Measurements from ENCODE around the gene RBM20.

The RBM20 gene

GRCh38 chr10:110670335-110670734 lies 26.2 kb downstream of the RBM20 start:
- no peak for TF ChIP-seq CTCF (IDR thresholded peaks at IDR 0.05; ENCODE audit: unreplicated experiment in 3 of 3)
- H3K9me3 Mint-ChIP-seq, result no peaks in the 10 kb centered on the region
- peaks cover 60% of the 10 kb centered on the region for H3K27me3 Mint-ChIP-seq (ENCODE audit: low read depth)
- H3K27ac Mint-ChIP-seq, result no peak overlapping the region
- peaks cover 49% of the 10 kb centered on the region for H3K4me1 Mint-ChIP-seq
- no peak overlapping the region for H3K4me3 Mint-ChIP-seq
- H3K36me3 Mint-ChIP-seq (ENCODE audit: low read depth), result peaks cover 3% of the 10 kb centered on the region

DNA sequence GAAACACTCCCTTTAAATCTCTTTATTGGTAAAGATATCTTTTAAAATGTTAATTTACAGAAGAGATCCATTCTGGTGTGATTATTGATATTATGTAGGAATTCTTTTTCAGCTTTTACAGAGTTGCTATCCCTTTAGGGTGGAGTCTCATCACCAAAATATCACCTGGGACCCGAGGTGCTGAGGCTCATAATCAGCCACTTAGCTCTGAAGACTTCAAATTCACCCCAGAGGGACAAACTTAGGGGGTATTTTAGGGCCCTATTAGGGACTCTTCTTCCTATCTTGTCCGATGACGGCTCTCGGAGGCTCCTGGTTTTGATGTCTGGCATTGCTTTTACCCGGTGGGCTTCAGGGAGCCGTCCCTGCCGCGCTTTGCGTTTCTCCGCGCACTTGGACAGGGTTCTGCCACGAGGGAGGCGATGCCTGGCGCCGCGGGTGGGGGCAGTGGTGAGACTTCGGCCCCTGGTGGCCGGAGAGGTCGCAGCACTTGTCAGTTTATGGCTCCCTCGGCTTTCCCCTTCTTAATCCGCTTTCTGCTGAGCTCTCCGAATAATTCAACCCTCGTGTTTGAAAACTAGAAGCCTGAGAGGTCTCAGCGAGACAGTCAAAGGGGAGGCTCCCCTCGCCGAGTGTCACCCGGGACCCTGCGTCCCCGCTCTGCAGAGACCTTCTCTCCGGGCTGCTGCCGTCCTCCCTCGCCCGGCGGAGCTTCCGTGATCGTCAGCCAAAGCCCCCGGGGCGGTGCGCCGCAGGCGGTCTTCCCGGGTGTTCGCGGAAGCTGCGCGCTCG lies 27.8 kb downstream of the RBM20 start:
- peaks cover 39% of the 10 kb centered on the region for H3K4me1 Mint-ChIP-seq
- no peaks in the 10 kb centered on the region for H3K9me3 Mint-ChIP-seq
- peak overlapping the region; percentile 85 to 87 (median 85) for H3K4me3 Mint-ChIP-seq
- peak; percentile 78 to 93 (median 92) for TF ChIP-seq CTCF (IDR thresholded peaks at IDR 0.05; ENCODE audit: unreplicated experiment in 3 of 3)
- H3K36me3 Mint-ChIP-seq (ENCODE audit: low read depth), result no peaks in the 10 kb centered on the region
- peaks cover 64% of the 10 kb centered on the region for H3K27me3 Mint-ChIP-seq (ENCODE audit: low read depth)
- no peak overlapping the region for H3K27ac Mint-ChIP-seq

DNA sequence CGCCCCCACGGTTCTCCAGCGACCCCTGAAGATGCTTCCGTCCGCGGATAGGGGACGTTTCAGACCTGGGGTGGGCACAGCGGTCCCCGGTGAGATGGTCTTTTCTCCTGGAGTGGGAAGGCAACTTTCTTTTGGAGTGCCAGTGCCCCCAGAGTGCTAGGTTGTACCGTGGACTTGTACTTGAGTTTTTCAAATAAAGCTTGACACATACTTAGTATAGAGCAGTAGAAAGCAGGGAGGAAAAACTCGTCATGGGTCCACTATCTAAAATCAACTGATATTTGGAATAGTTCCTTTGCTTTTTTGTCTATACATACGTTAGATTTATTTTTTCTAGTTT lies 28.4 kb downstream of the RBM20 start:
- Mint-ChIP-seq H3K4me3 (peak overlapping the region; percentile 85 to 87 (median 85)), H3K27ac (no peak overlapping the region), H3K36me3 (ENCODE audit: low read depth) (no peaks in the 10 kb centered on the region), H3K4me1 (peaks cover 35% of the 10 kb centered on the region), H3K27me3 (ENCODE audit: low read depth) (peaks cover 66% of the 10 kb centered on the region), H3K9me3 (no peaks in the 10 kb centered on the region)
- TF ChIP-seq CTCF (IDR thresholded peaks at IDR 0.05; ENCODE audit: unreplicated experiment in 3 of 3), result no peak

- no peak for TF ChIP-seq CTCF (IDR thresholded peaks at IDR 0.05; ENCODE audit: unreplicated experiment in 3 of 3)
- H3K36me3 Mint-ChIP-seq (ENCODE audit: low read depth), result no peaks in the 10 kb centered on the region
- H3K27me3 Mint-ChIP-seq (ENCODE audit: low read depth), result peaks cover 34% of the 10 kb centered on the region
- peaks cover 34% of the 10 kb centered on the region for H3K4me1 Mint-ChIP-seq
- H3K4me3 Mint-ChIP-seq, result no peak overlapping the region
- H3K9me3 Mint-ChIP-seq, result no peaks in the 10 kb centered on the region
- no peak overlapping the region for H3K27ac Mint-ChIP-seq
These were observed 31.9 kb downstream of the RBM20 start for GRCh38 chr10:110676016-110676415.

GRCh38 chr10:110679486-110680272 lies 35.5 kb downstream of the RBM20 start:
- H3K27me3 Mint-ChIP-seq (ENCODE audit: low read depth), result peaks cover 9% of the 10 kb centered on the region
- H3K27ac Mint-ChIP-seq, result peak overlapping the region; percentile 62 to 87 (median 72)
- TF ChIP-seq CTCF (IDR thresholded peaks at IDR 0.05; ENCODE audit: unreplicated experiment in 3 of 3), result no peak
- H3K9me3 Mint-ChIP-seq, result no peaks in the 10 kb centered on the region
- H3K4me3 Mint-ChIP-seq, result peak overlapping the region in 2 of 3 experiments; percentile 20 to 35
- H3K4me1 Mint-ChIP-seq, result peaks cover 45% of the 10 kb centered on the region
- H3K36me3 Mint-ChIP-seq (ENCODE audit: low read depth), result no peaks in the 10 kb centered on the region
